22Rv1 (cell line): ENCODE data around the gene EHHADH.
A peak's percentile ranks its signal among the peaks of the same experiment; 100 is the strongest.

Experiments
- H3K27ac ChIP-seq: fragments of 450-650 bp; 2 replicates; pipeline ENCODE4 v1.5.1; 2017
- ZFX ChIP-seq: fragments of 450-650 bp; IDR thresholded peaks from 2 replicates; pipeline ENCODE4 v1.6.1; 2017; ENCODE audit warnings: antibody characterized with exemption, borderline replicate concordance
- TF ChIP-seq, protein P1 (sequence below): fragments of 450-650 bp; IDR thresholded peaks from 2 replicates; pipeline ENCODE4 v1.5.1; 2017; ENCODE audit warnings: mild to moderate bottlenecking

Gene EHHADH

DNA sequence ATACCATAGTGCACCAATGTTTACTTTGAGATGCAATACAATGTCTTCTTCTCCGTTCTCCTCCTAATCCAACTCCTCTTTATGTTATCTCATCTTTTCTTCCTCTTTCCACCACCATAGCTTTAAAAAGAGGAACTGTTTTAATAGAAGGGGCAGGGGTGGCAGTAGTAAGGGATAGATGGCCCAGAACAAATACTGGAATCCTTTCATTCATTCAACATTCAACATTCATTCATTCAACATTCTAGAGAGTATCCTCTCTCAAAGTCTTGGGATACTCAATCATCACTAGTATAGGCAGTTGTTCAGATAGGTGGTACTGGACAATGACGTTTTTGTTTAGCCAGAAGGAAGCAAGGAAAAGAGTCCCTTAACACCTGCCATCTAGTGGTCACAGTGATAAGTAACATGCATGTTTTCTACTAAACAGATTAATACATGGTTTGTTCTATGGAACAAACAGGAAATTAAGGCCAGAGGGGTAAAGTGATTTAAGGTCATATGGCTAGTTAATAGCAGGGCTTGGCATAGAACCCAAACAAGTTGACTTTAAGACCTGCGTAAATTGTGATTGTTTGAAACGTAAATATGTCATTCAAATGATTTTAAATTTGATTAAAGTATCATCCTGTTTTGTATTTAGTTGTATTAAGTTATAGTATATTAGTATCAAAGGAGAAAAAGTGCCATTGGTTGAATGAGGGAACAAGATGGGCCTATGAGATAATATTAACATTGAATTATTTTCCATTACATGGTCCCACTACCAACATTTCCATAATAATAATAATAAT is 26.9 kb upstream of the EHHADH start:
- no peak for TF ChIP-seq ZFX
- TF ChIP-seq, protein P1, sequence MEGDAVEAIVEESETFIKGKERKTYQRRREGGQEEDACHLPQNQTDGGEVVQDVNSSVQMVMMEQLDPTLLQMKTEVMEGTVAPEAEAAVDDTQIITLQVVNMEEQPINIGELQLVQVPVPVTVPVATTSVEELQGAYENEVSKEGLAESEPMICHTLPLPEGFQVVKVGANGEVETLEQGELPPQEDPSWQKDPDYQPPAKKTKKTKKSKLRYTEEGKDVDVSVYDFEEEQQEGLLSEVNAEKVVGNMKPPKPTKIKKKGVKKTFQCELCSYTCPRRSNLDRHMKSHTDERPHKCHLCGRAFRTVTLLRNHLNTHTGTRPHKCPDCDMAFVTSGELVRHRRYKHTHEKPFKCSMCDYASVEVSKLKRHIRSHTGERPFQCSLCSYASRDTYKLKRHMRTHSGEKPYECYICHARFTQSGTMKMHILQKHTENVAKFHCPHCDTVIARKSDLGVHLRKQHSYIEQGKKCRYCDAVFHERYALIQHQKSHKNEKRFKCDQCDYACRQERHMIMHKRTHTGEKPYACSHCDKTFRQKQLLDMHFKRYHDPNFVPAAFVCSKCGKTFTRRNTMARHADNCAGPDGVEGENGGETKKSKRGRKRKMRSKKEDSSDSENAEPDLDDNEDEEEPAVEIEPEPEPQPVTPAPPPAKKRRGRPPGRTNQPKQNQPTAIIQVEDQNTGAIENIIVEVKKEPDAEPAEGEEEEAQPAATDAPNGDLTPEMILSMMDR: peak; percentile 88
- no peak overlapping the region for H3K27ac ChIP-seq

DNA sequence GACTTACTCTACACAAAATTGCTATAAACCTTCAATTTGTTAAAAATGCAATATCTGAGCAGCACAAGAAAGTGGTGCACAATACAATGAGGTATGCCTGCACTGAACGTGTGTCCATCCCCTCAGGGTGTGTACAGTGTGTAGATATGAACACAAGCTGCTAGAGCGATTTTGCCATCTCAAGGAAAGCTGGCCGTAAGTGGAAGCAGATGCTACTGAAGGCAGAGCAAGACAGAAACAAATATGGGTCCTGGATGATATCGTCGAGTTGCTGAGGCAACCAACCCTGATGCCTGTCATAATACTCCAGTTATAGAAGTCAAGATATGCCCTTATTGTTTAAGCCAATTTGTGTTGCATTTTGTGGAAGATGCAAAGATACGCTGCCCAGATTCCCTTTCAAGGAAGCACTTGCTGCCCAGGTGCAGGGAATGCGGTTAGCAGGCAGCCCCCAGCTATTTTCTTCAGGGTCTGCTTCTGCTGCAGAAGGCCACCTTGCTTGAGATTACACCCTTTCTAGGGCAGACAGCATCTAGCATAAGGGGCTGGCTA is 25.8 kb upstream of the EHHADH start:
- no peak overlapping the region for H3K27ac ChIP-seq
- TF ChIP-seq, protein P1: no peak
- no peak for TF ChIP-seq ZFX

DNA sequence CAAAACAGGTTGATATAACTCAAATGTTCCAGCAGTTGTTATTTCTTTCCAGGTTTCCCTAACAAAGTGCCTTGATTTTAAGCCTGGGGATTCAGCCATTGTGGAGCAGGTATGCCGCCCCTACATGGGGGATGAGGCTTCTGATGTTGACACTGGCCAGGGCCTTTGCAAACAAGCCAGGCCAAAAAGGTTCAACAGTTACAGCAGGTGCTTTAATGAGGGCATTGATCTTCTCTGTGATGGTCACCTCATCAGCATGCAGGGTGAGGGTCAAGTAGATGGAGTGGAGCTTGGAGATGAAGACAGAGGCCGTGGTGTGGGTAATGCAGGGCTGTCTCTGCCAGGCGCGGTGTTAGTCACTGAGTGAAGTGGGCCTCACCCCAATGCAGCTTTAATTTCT is 22.6 kb upstream of the EHHADH start:
- TF ChIP-seq, protein P1: no peak
- TF ChIP-seq ZFX: no peak
- H3K27ac ChIP-seq: no peak overlapping the region

DNA sequence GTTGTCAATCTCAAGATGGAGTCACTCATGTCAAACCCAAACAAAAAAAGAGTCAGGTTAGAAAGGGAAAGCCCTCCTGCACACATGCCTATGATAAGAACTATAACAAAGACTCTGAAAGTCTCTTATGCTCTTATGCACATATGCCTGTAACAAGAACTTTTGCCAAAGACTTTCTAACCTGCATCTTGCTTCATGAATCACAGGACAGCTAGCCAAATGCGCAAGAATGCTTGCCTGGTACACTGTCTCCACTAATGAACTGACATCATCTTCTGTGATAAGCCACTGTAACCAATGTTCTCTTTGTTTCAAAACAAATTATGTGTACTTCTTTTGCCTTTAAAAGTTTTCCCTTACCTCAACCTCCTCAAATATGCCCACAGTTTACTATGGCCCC is 18.2 kb upstream of the EHHADH start:
- no peak overlapping the region for H3K27ac ChIP-seq
- TF ChIP-seq ZFX: no peak
- TF ChIP-seq, protein P1: no peak

DNA sequence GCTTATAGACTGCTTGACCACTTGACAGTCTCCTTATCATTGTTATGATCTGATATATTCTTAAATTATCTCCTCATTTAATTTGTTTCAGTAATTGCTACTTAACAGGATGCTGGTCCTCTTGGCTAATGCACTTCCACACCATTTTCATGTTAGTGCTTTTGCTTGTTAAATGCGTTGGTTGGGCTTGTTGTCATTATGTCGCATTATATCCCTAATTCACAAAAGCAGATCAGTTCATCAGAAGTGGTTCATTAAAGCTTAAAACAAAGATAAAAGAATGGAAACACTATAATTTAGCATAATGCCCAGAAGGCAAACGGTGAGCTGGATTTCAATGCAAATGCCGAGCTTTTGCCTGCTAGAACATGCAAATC is 17.1 kb upstream of the EHHADH start:
- no peak overlapping the region for H3K27ac ChIP-seq
- TF ChIP-seq, protein P1: no peak
- no peak for TF ChIP-seq ZFX

DNA sequence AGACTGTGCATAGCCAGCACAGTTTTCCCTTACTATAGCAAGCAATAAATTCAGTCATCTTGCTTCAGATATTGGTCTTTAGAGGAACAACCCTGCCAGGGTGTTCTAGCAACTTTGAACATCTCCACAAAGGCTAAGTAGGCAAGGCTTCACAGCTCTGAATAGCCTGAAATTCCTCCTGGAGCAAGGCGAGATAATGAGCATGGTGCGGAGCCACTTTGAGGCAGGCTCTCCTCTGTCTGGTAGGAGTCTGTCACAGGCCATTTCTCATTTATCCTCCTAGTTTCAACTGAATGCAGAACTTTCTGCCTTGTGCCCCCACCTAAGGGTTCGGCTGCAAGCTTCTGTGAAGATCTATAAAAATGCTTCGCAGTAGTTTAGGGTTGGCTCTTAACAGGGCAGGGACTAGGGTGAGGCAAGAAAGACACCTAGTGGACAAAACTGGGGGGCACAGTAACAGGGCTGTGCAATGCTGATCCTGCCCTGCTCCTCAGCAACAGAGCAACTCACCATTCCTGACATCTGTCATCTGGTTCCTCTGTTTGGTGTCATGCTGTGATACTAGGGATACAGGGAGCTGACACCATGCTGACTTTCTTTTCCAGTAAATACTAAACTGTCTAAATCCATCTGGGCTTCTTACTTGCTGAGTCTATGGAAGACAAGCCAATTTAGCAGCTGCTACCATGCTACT is 16.6 kb upstream of the EHHADH start:
- no peak for TF ChIP-seq ZFX
- TF ChIP-seq, protein P1: peak; percentile 23; the same call in 1 of the 2 replicates
- H3K27ac ChIP-seq: no peak overlapping the region
